K562 (cell line): Measurements from ENCODE around the gene DNAH1.

ENCODE experiments used
- CREM ChIP-seq: IDR thresholded peaks from 2 replicates; pipeline ENCODE4 v1.6.1; 2014; ENCODE audit warnings: antibody characterized with exemption, low read depth
- DMBX1 ChIP-seq: fragments of 250-450 bp; sonication (Bioruptor Pico); IDR thresholded peaks from 2 replicates; pipeline ENCODE4 v1.8.0; 2022; ENCODE audit warnings: inconsistent platforms, mild to moderate bottlenecking, moderate library complexity, borderline replicate concordance
- ESRRA ChIP-seq: fragments of 450-650 bp; IDR thresholded peaks from 2 replicates; pipeline ENCODE4 v1.6.1; 2014; ENCODE audit warnings: low read depth, mild to moderate bottlenecking, moderate library complexity, borderline replicate concordance
- ETV5 ChIP-seq: sonication (generic); formaldehyde crosslinking; IDR thresholded peaks from 2 replicates; pipeline ENCODE4 v1.4.0; 2020; ENCODE audit warnings: low read depth, mild to moderate bottlenecking, missing genetic modification reagents
- HDAC3 ChIP-seq: fragments of 450-650 bp; IDR thresholded peaks from 2 replicates; pipeline ENCODE4 v1.6.1; 2018; ENCODE audit warnings: borderline replicate concordance, mild to moderate bottlenecking, moderate library complexity; ENCODE audit not compliant: partially characterized antibody
- MED1 ChIP-seq: sonication (generic); formaldehyde crosslinking; IDR thresholded peaks from 2 replicates; pipeline ENCODE4 v1.8.1; 2023; ENCODE audit warnings: missing genetic modification reagents, borderline replicate concordance
- MTF1 ChIP-seq: fragments of 250-450 bp; sonication (Bioruptor Pico); IDR thresholded peaks from 2 replicates; pipeline ENCODE4 v1.9.0; 2021; ENCODE audit warnings: moderate library complexity, mild to moderate bottlenecking, inconsistent platforms, borderline replicate concordance
- NRF1 ChIP-seq, 2 experiments: fragments of 450-650 bp; IDR thresholded peaks in 1 of 2; conservative IDR thresholded peaks in 1 of 2; 2 replicates each; pipeline ENCODE4 v1.6.1; 2014; ENCODE audit warnings: mild to moderate bottlenecking in 2 of 2
- ZSCAN29 ChIP-seq: fragments of 450-650 bp; IDR thresholded peaks from 2 replicates; pipeline ENCODE4 v1.6.1; 2017
- TF ChIP-seq, protein P1 (sequence below), 3 experiments: IDR thresholded peaks in 2 of 3; conservative IDR thresholded peaks in 1 of 3; 2 replicates each; pipeline ENCODE4 v1.5.1; 2011 to 2012; ENCODE audit warnings: low read length in 3 of 3, mild to moderate bottlenecking in 3 of 3, control low read depth in 2 of 3, improper control_type of control experiment in 1 of 3, inconsistent platforms in 1 of 3, low read depth in 1 of 3, mixed read lengths in 1 of 3, moderate library complexity in 1 of 3; ENCODE audit not compliant: insufficient read depth in 2 of 3
- TF ChIP-seq, protein P2 (sequence below): IDR thresholded peaks from 3 replicates; pipeline ENCODE4 v1.6.1; 2011; ENCODE audit warnings: borderline replicate concordance, mild to moderate bottlenecking, moderate library complexity; ENCODE audit not compliant: insufficient read length; ENCODE audit errors: extremely low read depth
- TF ChIP-seq, protein P3 (sequence below), 2 experiments: fragments of 450-650 bp; conservative IDR thresholded peaks; 2 replicates each; pipeline ENCODE4 v1.6.1; 2017; ENCODE audit warnings: mild to moderate bottlenecking in 2 of 2, moderate library complexity in 2 of 2
- TF ChIP-seq, protein P4 (sequence below), 2 experiments: fragments of 450-650 bp in 1 of 2; sonication (generic) in 1 of 2; formaldehyde crosslinking in 1 of 2; IDR thresholded peaks in 1 of 2; conservative IDR thresholded peaks in 1 of 2; 2 replicates each; pipeline versions ENCODE4 v1.6.1 to v1.8.1; 2016 to 2023; ENCODE audit warnings: mild to moderate bottlenecking in 2 of 2, moderate library complexity in 2 of 2, inconsistent platforms in 1 of 2, missing genetic modification reagents in 1 of 2

DNA sequence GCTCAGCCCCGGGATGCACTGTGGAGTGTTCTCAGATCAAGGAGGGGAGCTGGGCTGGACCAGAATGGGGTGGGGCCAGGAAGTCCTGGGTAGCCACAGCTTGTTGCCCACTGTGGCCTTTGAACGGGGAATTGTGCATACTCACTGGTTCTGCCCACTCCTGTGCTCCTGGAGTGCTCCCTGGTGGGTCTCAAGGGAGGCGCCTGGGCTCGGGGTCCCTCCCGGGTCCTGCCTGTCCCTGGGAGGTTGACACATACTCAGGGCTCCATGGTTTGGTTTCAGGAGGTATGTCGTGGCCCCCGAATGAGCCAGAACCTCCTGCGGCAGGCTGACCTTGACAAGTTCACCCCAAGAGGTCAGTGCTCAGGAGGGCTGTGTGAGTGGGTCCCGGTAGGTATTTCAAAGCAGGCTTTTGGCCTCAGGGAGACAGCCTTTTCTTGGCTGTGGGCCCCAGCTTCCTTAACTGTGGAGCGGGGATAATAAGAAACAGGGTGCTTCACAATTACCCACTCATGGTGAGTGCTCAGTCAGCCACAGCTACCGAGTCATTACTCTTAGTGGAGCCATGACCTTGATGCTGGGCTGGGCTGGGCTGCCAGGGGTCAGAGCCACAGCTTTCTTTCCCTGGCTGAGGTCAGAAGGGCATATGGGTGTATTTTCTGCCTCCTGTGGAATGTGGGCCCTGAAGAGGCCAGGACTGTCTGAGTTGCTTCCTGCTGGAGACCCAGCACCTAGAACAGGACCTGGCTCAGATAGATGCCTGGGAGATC lies 7.6 kb downstream of the DNAH1 start:
- TF ChIP-seq ESRRA (no peak), DMBX1 (CRISPR knock-in tag) (no peak), ZSCAN29 (no peak), ETV5 (CRISPR knock-in tag) (no peak), CREM (no peak), NRF1 (conservative IDR thresholded peaks at IDR 0.05 in 1 of 2, IDR thresholded peaks at IDR 0.05 in 1 of 2) (no peak), MTF1 (no peak), HDAC3 (no peak), MED1 (CRISPR knock-in tag) (no peak)
- TF ChIP-seq, protein P1, sequence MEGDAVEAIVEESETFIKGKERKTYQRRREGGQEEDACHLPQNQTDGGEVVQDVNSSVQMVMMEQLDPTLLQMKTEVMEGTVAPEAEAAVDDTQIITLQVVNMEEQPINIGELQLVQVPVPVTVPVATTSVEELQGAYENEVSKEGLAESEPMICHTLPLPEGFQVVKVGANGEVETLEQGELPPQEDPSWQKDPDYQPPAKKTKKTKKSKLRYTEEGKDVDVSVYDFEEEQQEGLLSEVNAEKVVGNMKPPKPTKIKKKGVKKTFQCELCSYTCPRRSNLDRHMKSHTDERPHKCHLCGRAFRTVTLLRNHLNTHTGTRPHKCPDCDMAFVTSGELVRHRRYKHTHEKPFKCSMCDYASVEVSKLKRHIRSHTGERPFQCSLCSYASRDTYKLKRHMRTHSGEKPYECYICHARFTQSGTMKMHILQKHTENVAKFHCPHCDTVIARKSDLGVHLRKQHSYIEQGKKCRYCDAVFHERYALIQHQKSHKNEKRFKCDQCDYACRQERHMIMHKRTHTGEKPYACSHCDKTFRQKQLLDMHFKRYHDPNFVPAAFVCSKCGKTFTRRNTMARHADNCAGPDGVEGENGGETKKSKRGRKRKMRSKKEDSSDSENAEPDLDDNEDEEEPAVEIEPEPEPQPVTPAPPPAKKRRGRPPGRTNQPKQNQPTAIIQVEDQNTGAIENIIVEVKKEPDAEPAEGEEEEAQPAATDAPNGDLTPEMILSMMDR (IDR thresholded peaks at IDR 0.05 in 2 of 3, conservative IDR thresholded peaks at IDR 0.05 in 1 of 3; ENCODE audit: insufficient read depth in 2 of 3, low read depth in 1 of 3, low read length in 3 of 3), result no peak; a peak in 1 of 6 replicates
- TF ChIP-seq, protein P2, sequence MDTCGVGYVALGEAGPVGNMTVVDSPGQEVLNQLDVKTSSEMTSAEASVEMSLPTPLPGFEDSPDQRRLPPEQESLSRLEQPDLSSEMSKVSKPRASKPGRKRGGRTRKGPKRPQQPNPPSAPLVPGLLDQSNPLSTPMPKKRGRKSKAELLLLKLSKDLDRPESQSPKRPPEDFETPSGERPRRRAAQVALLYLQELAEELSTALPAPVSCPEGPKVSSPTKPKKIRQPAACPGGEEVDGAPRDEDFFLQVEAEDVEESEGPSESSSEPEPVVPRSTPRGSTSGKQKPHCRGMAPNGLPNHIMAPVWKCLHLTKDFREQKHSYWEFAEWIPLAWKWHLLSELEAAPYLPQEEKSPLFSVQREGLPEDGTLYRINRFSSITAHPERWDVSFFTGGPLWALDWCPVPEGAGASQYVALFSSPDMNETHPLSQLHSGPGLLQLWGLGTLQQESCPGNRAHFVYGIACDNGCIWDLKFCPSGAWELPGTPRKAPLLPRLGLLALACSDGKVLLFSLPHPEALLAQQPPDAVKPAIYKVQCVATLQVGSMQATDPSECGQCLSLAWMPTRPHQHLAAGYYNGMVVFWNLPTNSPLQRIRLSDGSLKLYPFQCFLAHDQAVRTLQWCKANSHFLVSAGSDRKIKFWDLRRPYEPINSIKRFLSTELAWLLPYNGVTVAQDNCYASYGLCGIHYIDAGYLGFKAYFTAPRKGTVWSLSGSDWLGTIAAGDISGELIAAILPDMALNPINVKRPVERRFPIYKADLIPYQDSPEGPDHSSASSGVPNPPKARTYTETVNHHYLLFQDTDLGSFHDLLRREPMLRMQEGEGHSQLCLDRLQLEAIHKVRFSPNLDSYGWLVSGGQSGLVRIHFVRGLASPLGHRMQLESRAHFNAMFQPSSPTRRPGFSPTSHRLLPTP, result no peak
- TF ChIP-seq, protein P3, sequence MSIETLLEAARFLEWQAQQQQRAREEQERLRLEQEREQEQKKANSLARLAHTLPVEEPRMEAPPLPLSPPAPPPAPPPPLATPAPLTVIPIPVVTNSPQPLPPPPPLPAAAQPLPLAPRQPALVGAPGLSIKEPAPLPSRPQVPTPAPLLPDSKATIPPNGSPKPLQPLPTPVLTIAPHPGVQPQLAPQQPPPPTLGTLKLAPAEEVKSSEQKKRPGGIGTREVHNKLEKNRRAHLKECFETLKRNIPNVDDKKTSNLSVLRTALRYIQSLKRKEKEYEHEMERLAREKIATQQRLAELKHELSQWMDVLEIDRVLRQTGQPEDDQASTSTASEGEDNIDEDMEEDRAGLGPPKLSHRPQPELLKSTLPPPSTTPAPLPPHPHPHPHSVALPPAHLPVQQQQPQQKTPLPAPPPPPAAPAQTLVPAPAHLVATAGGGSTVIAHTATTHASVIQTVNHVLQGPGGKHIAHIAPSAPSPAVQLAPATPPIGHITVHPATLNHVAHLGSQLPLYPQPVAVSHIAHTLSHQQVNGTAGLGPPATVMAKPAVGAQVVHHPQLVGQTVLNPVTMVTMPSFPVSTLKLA (conservative IDR thresholded peaks at IDR 0.05), result no peak
- TF ChIP-seq, protein P4, sequence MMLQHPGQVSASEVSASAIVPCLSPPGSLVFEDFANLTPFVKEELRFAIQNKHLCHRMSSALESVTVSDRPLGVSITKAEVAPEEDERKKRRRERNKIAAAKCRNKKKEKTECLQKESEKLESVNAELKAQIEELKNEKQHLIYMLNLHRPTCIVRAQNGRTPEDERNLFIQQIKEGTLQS (IDR thresholded peaks at IDR 0.05), result no peak
- TF ChIP-seq, protein P4 (CRISPR knock-in tag; conservative IDR thresholded peaks at IDR 0.05), result no peak
